Stomach smooth muscle (tissue), 2 donors: ENCODE measurements around the gene ABCC3.
"Not testable (repeated sequence)": the region's sequence is repeated elsewhere in the genome, so short reads cannot be mapped to it uniquely, and the experiment has no call there.

Experiments used
- H3K27ac ChIP-seq: one replicate; pipeline ENCODE4 v1.7.0; 2013; ENCODE audit warnings: mild to moderate bottlenecking, low read length, inconsistent platforms
- H3K27me3 ChIP-seq, 2 donors: one replicate each; pipeline ENCODE4 v1.7.0; 2013; ENCODE audit warnings: low read length in 2 of 2; ENCODE audit not compliant: insufficient read depth in 2 of 2, control insufficient read depth in 1 of 2
- H3K36me3 ChIP-seq, 2 donors: one replicate each; pipeline ENCODE4 v1.7.0; 2013; ENCODE audit warnings: low read length in 2 of 2; ENCODE audit not compliant: control insufficient read depth in 2 of 2, insufficient read depth in 2 of 2
- H3K4me1 ChIP-seq: one replicate; pipeline ENCODE4 v1.7.0; 2013; ENCODE audit warnings: low read length; ENCODE audit not compliant: control insufficient read depth, insufficient read depth
- H3K4me3 ChIP-seq, 2 donors: one replicate each; pipeline ENCODE4 v1.7.0; 2013; ENCODE audit warnings: low read length in 2 of 2
- H3K9ac ChIP-seq, 2 donors: one replicate each; pipeline ENCODE4 v1.7.0; 2013; ENCODE audit warnings: low read length in 2 of 2, mild to moderate bottlenecking in 1 of 2
- H3K9me3 ChIP-seq, 2 donors: one replicate each; pipeline ENCODE4 v1.7.0; 2013; ENCODE audit warnings: low read length in 2 of 2; ENCODE audit not compliant: control insufficient read depth in 2 of 2
- donor health status: healthy.
- donor health status: Pancreatic carcinoma.

Gene ABCC3

DNA sequence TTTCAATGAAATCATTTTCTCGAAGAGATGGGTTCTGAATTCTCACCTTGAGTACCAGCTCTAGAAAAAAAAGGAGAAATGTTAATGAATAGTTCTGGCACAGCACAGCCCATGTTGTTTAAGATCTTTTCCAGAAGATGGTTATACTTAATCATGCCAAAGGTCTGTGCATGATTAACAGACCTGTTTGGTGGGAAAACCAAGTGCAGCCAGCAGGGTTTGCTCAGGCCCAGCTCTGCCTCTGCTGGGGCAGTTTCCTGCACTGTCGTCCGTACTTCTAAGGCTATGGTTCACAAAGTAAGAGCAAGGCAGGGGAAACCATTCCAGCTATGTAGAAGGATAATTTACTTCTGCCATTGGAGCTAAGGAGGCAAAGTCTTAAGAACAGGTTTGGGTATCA is 62.4 kb downstream of the ABCC3 start:
- Histone ChIP-seq H3K36me3 (peaks cover 36 to 37% of the 10 kb centered on the region in 2 donors), H3K9me3 (no peaks in the 10 kb centered on the region), H3K9ac (no peak overlapping the region), H3K4me3 (no peak overlapping the region), H3K27ac (no peak overlapping the region), H3K27me3 (no peaks in the 10 kb centered on the region), H3K4me1 (peaks cover 20% of the 10 kb centered on the region)

DNA sequence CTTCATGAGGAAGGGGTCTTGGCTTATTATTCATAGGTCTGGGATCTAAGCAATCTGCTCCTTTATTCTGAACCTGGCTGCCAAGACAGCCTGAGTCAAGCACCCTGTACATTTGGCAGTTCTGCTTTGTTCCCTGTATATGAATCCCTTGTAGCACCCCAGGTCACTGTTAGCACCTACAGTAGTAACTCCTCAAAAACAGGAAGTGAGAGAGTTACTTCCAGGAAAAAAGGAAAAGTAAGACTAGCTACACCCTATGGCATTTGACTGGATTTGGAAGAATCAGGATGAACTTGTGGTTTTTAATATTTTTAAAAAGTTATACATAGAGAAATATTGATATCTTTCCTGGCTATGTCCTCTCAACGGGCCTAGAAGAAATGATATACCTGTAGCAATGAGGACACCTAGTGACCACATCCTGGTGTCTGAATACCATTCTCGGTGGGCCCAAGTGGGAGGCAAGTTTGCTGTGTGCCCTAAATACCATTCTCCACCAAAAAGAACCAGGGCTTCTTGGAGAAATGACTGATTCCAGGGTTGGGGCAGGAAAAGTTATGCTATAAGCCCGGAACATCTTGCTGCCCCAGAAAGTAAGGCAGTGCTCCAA is 63.1 kb downstream of the ABCC3 start:
- H3K27ac ChIP-seq = no peak overlapping the region
- no peak overlapping the region for H3K4me3 ChIP-seq
- H3K9ac ChIP-seq = no peak overlapping the region
- H3K9me3 ChIP-seq = no peaks in the 10 kb centered on the region
- H3K36me3 ChIP-seq = peaks cover 36 to 37% of the 10 kb centered on the region in 2 donors
- peaks cover 13% of the 10 kb centered on the region for H3K4me1 ChIP-seq
- H3K27me3 ChIP-seq = no peaks in the 10 kb centered on the region

DNA sequence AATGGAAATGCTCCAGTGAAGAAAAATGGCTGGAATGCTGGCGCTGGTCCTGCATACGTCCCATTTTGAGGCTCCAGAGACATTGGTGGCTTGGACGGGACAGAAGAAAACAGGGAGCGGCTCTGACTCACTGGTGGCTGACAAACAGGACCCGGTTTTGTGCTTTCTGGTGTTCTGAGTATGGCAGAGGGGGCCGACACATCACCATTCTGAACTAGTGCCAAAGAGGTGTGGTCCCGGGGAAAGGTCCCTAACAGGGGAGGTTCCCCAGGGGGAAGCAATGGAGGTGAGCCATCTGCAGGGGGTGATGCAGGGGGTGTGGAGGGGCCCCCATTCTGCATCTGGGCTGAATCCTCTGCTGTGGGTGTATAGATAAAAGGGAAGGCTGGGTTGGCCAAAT is 64.7 kb downstream of the ABCC3 start:
- no peak overlapping the region for H3K27ac ChIP-seq
- no peaks in the 10 kb centered on the region for H3K27me3 ChIP-seq
- H3K9ac ChIP-seq = no peak overlapping the region
- H3K36me3 ChIP-seq = peaks cover 36 to 37% of the 10 kb centered on the region in 2 donors
- H3K9me3 ChIP-seq = no peaks in the 10 kb centered on the region
- no peak overlapping the region for H3K4me3 ChIP-seq
- peaks cover 4% of the 10 kb centered on the region for H3K4me1 ChIP-seq

DNA sequence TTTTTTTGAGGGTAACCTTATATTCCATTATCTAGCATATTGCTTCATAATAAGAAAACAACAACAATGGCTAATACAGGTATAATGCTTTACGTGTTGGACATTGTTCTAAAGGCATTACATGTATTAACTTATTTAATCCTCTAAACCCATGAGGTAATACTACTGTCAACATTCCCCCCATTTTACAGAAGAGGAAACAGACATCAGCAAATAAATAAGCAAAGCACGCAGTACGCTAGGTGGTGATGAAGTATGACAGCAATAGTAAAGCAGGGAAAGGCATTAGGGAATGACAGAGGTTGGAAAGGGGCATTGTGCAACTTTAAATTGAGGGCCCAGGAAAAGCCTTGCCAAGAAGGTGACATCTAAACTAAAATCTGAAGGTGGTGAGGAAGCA is 68.5 kb downstream of the ABCC3 start:
- Histone ChIP-seq H3K9me3 (no peaks in the 10 kb centered on the region), H3K4me3 (no peak overlapping the region), H3K9ac (no peak overlapping the region), H3K27me3 (no peaks in the 10 kb centered on the region), H3K36me3 (peaks cover 12% of the 10 kb centered on the region in 2 donors), H3K4me1 (peaks cover 19% of the 10 kb centered on the region), H3K27ac (no peak overlapping the region)

DNA sequence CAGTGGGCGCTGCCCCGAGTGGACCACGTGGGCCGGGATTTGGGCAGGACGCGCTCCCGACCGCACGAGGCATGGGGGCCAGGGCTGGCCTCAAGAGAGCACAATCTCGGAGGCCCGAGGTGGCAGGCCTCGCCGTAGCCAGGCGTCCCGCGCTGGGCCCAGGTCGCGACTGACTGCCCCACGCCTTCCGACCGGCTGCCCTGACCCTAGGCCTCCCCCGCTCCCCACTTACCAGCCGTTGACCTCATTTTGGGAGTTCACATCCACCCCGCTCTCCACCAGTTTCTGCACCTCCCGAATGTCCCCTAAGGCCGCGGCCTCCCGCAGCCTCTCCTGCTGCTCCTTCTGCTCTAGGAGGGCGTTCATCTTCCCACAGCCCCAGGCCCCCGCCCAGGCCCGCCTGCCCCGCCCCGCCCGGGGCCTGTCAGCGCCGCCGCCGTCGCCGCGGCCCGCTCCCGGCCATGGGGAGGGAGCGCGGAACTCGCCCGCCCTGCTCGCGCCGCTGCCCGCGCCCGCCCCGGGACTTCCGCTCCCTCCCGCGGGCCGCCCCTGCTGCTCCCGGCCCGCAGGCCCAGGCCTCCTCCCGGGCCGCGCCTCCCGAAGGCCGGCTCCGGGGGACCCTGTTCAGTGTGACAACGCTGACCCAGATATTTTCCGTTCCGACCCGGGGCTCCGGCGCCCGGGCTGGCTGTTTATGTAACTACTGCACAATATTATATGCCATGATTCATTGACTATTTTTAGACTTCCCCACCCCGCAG is 72.8 kb downstream of the ABCC3 start, which contains the start of gene ANKRD40:
ANKRD40 (minus strand) TSS at position 626 of the 761 bp plus-strand sequence; CDS start at position 366, 260 bp downstream.
- Histone ChIP-seq H3K27ac (peak within 1 kb of the TSS; percentile 97), H3K4me1 (peaks cover 31% of the 10 kb centered on the region), H3K9me3 (no peaks in the 10 kb centered on the region), H3K4me3 (peak within 1 kb of the TSS; percentile 72 to 86), H3K9ac (peak within 1 kb of the TSS; percentile 81 to 96), H3K27me3 (no peaks in the 10 kb centered on the region), H3K36me3 (peaks cover 0 to 2% of the 10 kb centered on the region in 2 donors)

DNA sequence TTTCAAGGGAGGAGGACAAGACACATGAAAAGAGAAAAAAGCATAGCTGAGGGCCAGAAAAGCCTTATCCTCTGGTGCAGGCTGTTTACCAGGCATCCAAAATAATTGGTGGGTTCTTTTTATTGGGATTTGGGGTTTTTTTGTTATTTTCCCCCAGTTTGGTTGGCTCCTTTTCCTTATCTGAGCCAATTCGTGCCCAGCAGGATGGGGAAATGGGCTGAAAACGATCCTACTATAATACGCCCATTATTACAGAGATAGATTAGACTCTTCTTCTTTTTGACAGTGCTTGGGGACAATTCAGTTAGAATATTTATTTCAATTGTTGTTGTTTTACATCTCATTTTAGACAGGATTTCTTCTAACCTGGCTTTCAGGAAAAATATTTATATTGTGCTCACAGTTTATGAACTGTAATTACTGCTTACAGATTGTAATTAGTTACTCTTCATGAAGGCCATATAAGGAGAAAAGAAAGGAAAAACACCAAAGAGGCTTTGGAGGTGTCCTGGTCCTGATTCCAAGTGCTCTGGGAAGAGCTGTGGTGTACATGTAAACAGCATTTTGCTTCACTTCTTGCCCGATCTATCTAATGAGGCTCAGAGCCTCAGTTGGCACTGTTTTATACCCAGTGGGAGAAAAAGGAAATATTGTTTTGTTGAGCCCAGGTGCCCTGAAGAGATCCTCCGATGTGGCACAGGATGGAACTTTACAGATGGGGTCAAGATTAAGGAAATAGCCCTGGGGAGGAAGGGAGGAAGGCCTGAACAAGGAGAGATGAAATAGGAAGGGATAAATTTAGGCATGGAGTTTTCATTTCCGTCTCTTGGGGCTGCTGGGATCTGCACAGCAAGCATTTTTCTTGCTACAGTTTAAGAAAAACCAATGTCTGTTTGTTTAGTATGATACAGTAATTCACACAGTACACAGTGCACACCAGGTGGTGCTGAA is 73.6 kb downstream of the ABCC3 start:
- H3K9ac ChIP-seq = peak overlapping the region; percentile 81 to 96
- H3K4me1 ChIP-seq = peaks cover 31% of the 10 kb centered on the region
- H3K9me3 ChIP-seq = no peaks in the 10 kb centered on the region
- peaks cover 0 to 2% of the 10 kb centered on the region in 2 donors for H3K36me3 ChIP-seq
- H3K27me3 ChIP-seq = no peaks in the 10 kb centered on the region
- peak overlapping the region; percentile 97 for H3K27ac ChIP-seq
- H3K4me3 ChIP-seq = peak overlapping the region; percentile 72 to 86

DNA sequence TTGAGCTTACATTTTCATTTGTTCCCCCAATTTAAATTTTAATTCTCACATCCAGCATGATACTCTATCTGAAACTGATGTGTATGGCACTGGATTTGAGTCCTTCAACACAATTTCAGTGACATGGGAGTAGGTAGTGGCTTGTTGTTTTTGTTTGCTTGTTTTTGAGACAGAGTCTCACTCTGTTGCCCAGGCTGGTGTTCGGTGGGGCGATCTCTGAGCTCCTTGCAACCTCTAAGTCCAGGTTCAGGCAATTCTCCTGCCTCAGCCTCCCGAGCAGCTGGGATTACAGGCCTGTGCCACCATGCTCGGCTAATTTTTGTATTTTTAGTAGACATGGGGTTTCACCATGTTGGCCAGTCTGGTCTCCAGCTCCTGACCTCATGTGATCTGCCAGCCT is 74.4 kb downstream of the ABCC3 start:
- H3K9ac ChIP-seq = peak overlapping the region in 1 of 2 donors; percentile 81

DNA sequence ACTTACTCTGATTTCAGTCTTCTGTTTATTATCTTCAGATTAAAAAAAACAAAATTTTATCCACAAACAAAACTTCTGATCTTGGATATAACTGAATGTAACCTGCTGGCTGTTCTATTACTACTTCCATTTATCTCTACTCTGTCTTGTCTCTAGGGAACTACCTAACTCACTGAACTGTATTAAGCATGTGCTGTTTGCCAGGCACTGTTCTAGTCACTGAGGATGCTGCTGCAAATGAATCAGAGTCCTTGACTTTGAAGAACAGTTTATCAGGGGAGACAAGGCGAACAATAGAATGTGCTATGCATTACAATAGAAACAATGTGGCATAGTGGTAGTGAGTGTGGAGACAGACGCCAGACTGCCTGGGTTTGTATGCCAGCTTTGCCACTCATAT is 75.3 kb downstream of the ABCC3 start:
- no peaks in the 10 kb centered on the region for H3K9me3 ChIP-seq
- no peak overlapping the region for H3K4me3 ChIP-seq
- H3K27me3 ChIP-seq = no peaks in the 10 kb centered on the region
- peaks cover 27% of the 10 kb centered on the region for H3K4me1 ChIP-seq
- no peak overlapping the region for H3K27ac ChIP-seq
- no peaks in the 10 kb centered on the region for H3K36me3 ChIP-seq
- H3K9ac ChIP-seq = no peak overlapping the region

More for the DNA sequence above, 74.4 kb downstream of the ABCC3 start:
- H3K9me3 ChIP-seq, H3K36me3 ChIP-seq, H3K27me3 ChIP-seq: not testable (repeated sequence)
- Histone ChIP-seq H3K4me1 (peaks cover 31% of the 10 kb centered on the region), H3K27ac (peak overlapping the region; percentile 97), H3K4me3 (peak overlapping the region; percentile 72 to 86)

DNA sequence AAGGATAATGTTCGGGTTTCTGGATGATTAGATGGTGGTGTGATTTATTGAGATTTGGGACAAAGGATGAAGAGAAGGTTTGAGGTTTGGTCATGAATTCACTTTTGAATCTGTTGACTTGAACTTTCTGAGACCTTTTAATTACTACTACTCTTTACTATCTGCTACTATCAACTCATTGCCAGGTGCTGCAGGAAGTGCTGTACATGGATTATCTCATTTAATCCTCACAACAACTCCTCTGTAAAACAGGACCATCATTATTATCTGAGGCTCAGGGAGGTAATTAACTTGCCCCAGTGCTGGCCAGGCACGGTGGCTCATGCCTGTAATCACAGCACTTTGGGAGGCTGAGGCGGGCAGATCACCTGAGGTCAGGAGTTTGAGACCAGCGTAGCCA is 76.0 kb downstream of the ABCC3 start:
- no peak overlapping the region for H3K9ac ChIP-seq
- peaks cover 26% of the 10 kb centered on the region for H3K4me1 ChIP-seq
- H3K27me3 ChIP-seq = no peaks in the 10 kb centered on the region
- no peak overlapping the region for H3K4me3 ChIP-seq
- H3K9me3 ChIP-seq = no peaks in the 10 kb centered on the region
- H3K36me3 ChIP-seq = no peaks in the 10 kb centered on the region
- no peak overlapping the region for H3K27ac ChIP-seq

DNA sequence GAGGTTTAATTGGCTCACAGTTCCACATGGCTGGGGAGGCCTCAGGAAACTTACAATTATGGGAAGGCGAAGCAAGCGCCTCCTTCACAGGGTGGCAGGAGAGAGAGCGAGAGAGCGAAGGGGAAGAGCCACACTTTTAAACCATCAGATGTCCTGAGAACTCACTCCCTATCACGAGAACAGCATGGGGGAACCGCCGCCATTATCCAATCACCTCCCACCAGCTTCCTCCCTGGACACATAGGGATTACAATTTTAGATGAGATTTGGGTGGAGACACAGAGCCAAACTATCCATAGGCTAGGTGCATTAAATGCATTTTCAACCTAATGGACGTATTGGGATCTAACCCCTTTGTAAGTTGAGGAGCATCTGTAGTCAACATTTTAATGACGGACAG is 78.0 kb downstream of the ABCC3 start:
- Histone ChIP-seq H3K36me3 (no peaks in the 10 kb centered on the region), H3K27me3 (no peaks in the 10 kb centered on the region), H3K9me3 (no peaks in the 10 kb centered on the region), H3K4me3 (no peak overlapping the region), H3K4me1 (peaks cover 16% of the 10 kb centered on the region), H3K27ac (no peak overlapping the region), H3K9ac (no peak overlapping the region)
